Activated CD8-positive, alpha-beta memory T cell treated with anti-CD3 and anti-CD28 coated beads, Interleukin-2, amount 10 ng/mL, durations not matched to agents 7 days and 5 days (primary cell): ENCODE data around the gene YIPF6. TPM values are rescaled to one million over a fixed set of nuclear protein-coding genes. Genes with fewer than 3 reads are reported as not detected.
A peak's percentile ranks its signal among the peaks of the same experiment; 100 is the strongest.
"Not testable (repeated sequence)": the region's sequence is repeated elsewhere in the genome, so short reads cannot be mapped to it uniquely, and the experiment has no call there.

Experiments used
- ATAC-seq: fragments of 150-1000 bp; cut with Tn5 transposase; one replicate; pipeline ENCODE4 v1.10.0; 2021; ENCODE audit warnings: moderate library complexity
- CTCF ChIA-PET: fragments of 350-600 bp; sonication (Branson Sonifier 250); formaldehyde crosslinking; loops from one replicate; lab custom pipeline; 2021; ENCODE audit warnings: antibody characterized with exemption; lab: Charles Lee
- DNase-seq: peaks from one replicate; pipeline ENCODE4 v3.0.0-alpha.2; 2020
- H3K27ac Mint-ChIP-seq: one replicate; pipeline ENCODE4 v1.8.0; 2021; ENCODE audit warnings: mild to moderate bottlenecking, mixed read lengths
- H3K27me3 Mint-ChIP-seq: one replicate; pipeline ENCODE4 v1.8.0; 2021; ENCODE audit warnings: mixed read lengths
- H3K36me3 Mint-ChIP-seq: one replicate; pipeline ENCODE4 v1.8.0; 2021; ENCODE audit warnings: mild to moderate bottlenecking, mixed read lengths
- H3K4me1 Mint-ChIP-seq: one replicate; pipeline ENCODE4 v1.8.0; 2021; ENCODE audit warnings: mixed read lengths
- H3K4me3 Mint-ChIP-seq: one replicate; pipeline ENCODE4 v1.8.0; 2021; ENCODE audit warnings: mild to moderate bottlenecking, moderate library complexity, mixed read lengths
- H3K9me3 Mint-ChIP-seq: one replicate; pipeline ENCODE4 v1.8.0; 2022; ENCODE audit warnings: low read depth, mixed read lengths
- total RNA-seq, 2 experiments: library from RNA; stranded (reverse); gene quantifications; one replicate each; pipeline ENCODE4 v1.2.3, GENCODE V29; 2021

The YIPF6 gene
- total RNA-seq, 2 experiments from 2014 or later, result 16.6 to 20.8 TPM

- ATAC-seq, result no peak
- H3K27ac Mint-ChIP-seq, result no peak overlapping the region
- no peak for DNase-seq
- H3K9me3 Mint-ChIP-seq, result no peaks in the 10 kb centered on the region
- no peak overlapping the region for H3K4me3 Mint-ChIP-seq
- CTCF ChIA-PET, result no interaction called here
- H3K4me1 Mint-ChIP-seq, result peaks cover 2% of the 10 kb centered on the region
- peaks cover 2% of the 10 kb centered on the region for H3K27me3 Mint-ChIP-seq
- H3K36me3 Mint-ChIP-seq, result no peaks in the 10 kb centered on the region
Observed at GRCh38 chrX:68488657-68489056, 10.2 kb upstream of the YIPF6 start.

DNA sequence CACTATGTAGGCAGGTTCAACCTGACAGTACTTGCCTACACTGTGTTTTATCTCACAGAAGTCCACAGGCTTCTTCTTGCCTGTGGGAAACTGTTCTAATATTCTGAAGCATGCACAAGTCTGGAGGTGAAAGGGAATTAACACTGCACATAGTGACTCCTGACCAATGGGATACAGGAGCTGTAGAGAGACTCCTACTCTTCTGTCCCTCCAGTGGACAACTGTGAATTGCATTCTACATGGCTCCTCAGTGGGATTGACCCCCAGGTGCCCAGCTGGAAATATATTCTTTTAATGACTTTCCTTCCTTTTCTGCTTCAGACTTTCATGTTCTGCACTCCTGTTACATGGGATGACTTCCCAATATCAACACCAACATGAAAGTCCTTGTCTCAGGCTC, 8.2 kb upstream of the YIPF6 start:
- ATAC-seq (peak; percentile 47), DNase-seq (no peak)
- CTCF ChIA-PET, result no interaction called here
- H3K4me3 Mint-ChIP-seq, result no peak overlapping the region
- no peaks in the 10 kb centered on the region for H3K36me3 Mint-ChIP-seq
- no peaks in the 10 kb centered on the region for H3K9me3 Mint-ChIP-seq
- H3K4me1 Mint-ChIP-seq, result peaks cover 2% of the 10 kb centered on the region
- H3K27me3 Mint-ChIP-seq, result peaks cover 6% of the 10 kb centered on the region
- no peak overlapping the region for H3K27ac Mint-ChIP-seq

GRCh38 chrX:68492583-68492982, 6.3 kb upstream of the YIPF6 start:
- H3K27me3 Mint-ChIP-seq, result peaks cover 4% of the 10 kb centered on the region
- no peak overlapping the region for H3K4me3 Mint-ChIP-seq
- CTCF ChIA-PET, result no interaction called here
- DNase-seq (no peak), ATAC-seq (no peak)
- no peaks in the 10 kb centered on the region for H3K36me3 Mint-ChIP-seq
- peaks cover 4% of the 10 kb centered on the region for H3K4me1 Mint-ChIP-seq
- H3K27ac Mint-ChIP-seq, result no peak overlapping the region
- no peaks in the 10 kb centered on the region for H3K9me3 Mint-ChIP-seq

DNA sequence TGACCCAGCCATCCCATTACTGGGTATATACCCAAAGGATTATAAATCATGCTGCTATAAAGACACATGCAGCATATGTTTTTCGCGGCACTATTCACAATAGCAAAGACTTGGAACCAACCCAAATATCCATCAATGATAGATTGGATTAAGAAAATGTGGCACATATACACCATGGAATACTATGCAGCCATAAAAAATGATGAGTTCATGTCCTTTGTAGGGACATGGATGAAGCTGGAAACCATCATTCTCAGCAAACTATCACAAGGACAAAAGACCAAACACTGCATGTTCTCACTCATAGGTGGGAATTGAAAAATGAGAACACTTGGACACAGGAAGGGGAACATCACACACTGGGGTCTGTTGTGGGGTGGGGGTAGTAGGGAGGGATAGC, 5.1 kb upstream of the YIPF6 start:
- CTCF ChIA-PET, H3K27ac Mint-ChIP-seq, H3K4me3 Mint-ChIP-seq, H3K27me3 Mint-ChIP-seq, H3K4me1 Mint-ChIP-seq, H3K36me3 Mint-ChIP-seq, H3K9me3 Mint-ChIP-seq, ATAC-seq, DNase-seq: not testable (repeated sequence)

DNA sequence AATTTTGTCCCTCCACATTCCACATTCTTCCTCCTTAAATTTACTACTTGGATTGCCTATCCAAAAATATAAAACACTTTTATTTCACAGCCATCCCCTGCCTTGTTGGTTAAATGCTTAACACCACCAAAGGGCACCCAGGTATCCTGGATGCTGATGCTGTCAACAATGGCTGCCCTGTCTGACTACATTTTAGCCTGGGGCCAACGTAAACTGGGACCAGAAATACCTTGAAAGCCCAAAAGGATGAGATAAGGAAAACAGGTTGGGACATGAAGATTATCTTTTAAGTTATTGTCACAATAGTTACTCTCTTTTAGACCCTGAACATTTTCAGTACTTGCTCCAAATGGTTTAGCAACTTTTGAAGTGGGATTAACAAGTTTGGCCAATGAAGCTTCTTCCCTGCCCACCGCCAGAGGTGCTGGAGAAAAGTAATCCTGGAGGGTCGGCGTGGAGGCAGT, 775 bp upstream of the YIPF6 start:
- Mint-ChIP-seq H3K36me3 (peaks cover 6% of the 10 kb centered on the region), H3K4me1 (peaks cover 15% of the 10 kb centered on the region), H3K9me3 (no peaks in the 10 kb centered on the region), H3K27me3 (peaks cover 4% of the 10 kb centered on the region), H3K27ac (peak overlapping the region; percentile 96), H3K4me3 (peak overlapping the region; percentile 92)
- ATAC-seq, result no peak
- DNase-seq, result no peak
- CTCF ChIA-PET, result no interaction called here

DNA sequence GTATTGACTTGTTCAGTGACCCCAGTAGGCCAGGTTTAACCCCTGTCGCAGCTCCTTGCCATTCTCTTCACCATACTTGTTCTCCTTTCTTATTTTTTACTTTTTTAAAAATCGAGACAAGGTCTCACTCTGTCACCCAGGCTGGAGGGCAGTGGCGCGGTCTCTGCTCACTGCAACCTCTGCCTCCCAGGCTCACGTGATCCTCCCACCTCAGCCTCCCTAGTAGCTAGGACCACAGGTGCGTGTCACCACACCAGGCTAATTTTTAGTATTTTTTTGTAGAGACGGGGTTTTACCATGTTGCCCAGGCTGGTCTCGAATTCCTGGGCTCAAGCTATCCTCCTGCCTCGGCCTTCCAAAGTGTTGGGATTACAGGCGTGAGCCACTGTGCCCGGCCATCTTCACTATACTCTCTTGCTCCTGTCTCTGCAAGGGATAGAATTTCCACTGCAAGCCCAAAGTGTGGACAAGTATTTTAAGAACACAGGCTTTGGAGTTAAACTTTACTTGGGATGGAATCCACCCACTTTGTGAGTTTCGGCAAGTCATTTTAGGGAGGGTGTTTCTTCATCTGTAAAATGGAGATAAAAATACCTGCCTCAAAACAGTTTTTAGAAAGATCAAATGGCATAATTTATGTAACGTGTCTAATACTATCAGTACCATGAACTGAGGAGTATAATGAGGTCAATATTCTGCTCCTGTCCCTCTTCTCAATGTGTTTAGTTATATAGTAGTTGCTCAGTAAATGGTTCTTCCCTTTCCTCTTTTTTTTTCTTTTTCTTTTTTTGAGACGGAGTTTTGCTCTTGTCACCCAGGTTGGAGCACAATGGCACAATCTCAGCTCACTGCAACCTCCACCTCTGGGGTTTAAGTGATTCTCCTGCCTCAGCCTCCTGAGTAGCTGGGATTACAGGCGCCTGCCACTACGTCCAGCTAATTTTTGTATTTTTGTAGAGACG, 973 bp downstream of the YIPF6 start:
- peaks cover 30% of the 10 kb centered on the region for H3K4me1 Mint-ChIP-seq
- peaks cover 17% of the 10 kb centered on the region for H3K36me3 Mint-ChIP-seq
- H3K4me3 Mint-ChIP-seq, result peak overlapping the region; percentile 92
- H3K27me3 Mint-ChIP-seq, result peaks cover 1% of the 10 kb centered on the region
- CTCF ChIA-PET, result interaction anchor here (0.6 kb wide), 1 partner anchor 661 kb away, joined by 4 read pairs; no protein-coding TSS in a partner anchor
- peak overlapping the region; percentile 96 for H3K27ac Mint-ChIP-seq
- H3K9me3 Mint-ChIP-seq, result no peaks in the 10 kb centered on the region
- DNase-seq (no peak), ATAC-seq (no peak)

- peak; percentile 74 for DNase-seq
- peak overlapping the region; percentile 62 for H3K27ac Mint-ChIP-seq
- peaks cover 42% of the 10 kb centered on the region for H3K4me1 Mint-ChIP-seq
- ATAC-seq, result peak; percentile 86
- H3K36me3 Mint-ChIP-seq, result peaks cover 26% of the 10 kb centered on the region
- CTCF ChIA-PET, result no interaction called here
- no peaks in the 10 kb centered on the region for H3K9me3 Mint-ChIP-seq
- H3K27me3 Mint-ChIP-seq, result no peaks in the 10 kb centered on the region
- no peak overlapping the region for H3K4me3 Mint-ChIP-seq
Observed at GRCh38 chrX:68503836-68504636, 5.2 kb downstream of the YIPF6 start.

DNA sequence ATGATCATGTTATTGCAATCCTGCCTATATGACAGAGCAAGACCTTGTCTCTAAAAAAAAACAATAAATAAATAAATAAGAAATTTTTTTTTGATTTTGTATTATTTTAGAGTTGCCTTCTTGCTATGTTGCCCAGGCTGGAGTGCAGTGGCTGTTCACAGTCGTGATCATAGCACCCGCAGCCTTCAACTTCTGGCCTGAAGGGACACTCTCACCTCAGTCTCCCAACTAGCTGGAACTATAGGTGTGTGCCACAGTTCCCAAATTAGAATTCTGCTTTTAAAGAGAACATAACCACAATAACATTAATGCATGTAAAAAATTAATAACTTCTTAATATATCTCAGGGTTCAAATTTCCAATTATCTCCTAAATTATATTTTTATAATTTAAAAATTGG, 7.8 kb downstream of the YIPF6 start:
- CTCF ChIA-PET, result no interaction called here
- Mint-ChIP-seq H3K9me3 (no peaks in the 10 kb centered on the region), H3K4me1 (peaks cover 44% of the 10 kb centered on the region), H3K27me3 (no peaks in the 10 kb centered on the region), H3K4me3 (no peak overlapping the region), H3K36me3 (peaks cover 30% of the 10 kb centered on the region), H3K27ac (no peak overlapping the region)
- ATAC-seq (no peak), DNase-seq (no peak)

DNA sequence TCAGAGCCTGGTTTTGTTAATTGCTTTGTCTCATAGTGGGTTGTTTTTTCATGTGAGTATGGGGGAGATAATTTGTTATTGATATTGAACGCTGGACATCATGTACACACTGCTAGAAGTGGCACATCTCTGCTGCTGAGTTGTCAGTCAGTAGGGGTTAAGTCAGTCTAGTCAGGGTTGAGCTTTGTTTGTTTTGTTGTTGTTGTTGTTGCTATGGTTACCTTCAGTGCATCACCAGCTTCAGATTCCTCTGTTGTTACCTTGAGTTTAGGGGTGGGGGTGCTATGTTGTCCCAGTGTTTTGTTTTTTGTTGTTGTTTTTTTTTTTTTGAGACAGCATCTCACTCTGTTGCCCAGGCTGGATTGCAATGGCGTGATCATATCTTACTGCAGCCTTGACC, 9.9 kb downstream of the YIPF6 start:
- no peaks in the 10 kb centered on the region for H3K9me3 Mint-ChIP-seq
- CTCF ChIA-PET, result no interaction called here
- peaks cover 19% of the 10 kb centered on the region for H3K36me3 Mint-ChIP-seq
- H3K4me1 Mint-ChIP-seq, result peaks cover 31% of the 10 kb centered on the region
- no peak for DNase-seq
- no peak overlapping the region for H3K4me3 Mint-ChIP-seq
- no peaks in the 10 kb centered on the region for H3K27me3 Mint-ChIP-seq
- no peak overlapping the region for H3K27ac Mint-ChIP-seq
- peak; percentile 48 for ATAC-seq

- peak; percentile 39 for ATAC-seq
- DNase-seq, result no peak
- CTCF ChIA-PET, result interaction anchor here (1.0 to 1.5 kb wide), 2 partner anchors 17 to 259 kb away, joined by 4 read pairs; no protein-coding TSS in a partner anchor
- Mint-ChIP-seq H3K27ac (no peak overlapping the region), H3K36me3 (peaks cover 9% of the 10 kb centered on the region), H3K27me3 (no peaks in the 10 kb centered on the region), H3K9me3 (no peaks in the 10 kb centered on the region), H3K4me3 (no peak overlapping the region), H3K4me1 (peaks cover 16% of the 10 kb centered on the region)
Observed at GRCh38 chrX:68511255-68511654, 12.4 kb downstream of the YIPF6 start.

- H3K36me3 Mint-ChIP-seq, result peaks cover 55% of the 10 kb centered on the region
- H3K4me1 Mint-ChIP-seq, DNase-seq, ATAC-seq, H3K27me3 Mint-ChIP-seq, CTCF ChIA-PET, H3K27ac Mint-ChIP-seq, H3K4me3 Mint-ChIP-seq, H3K9me3 Mint-ChIP-seq: not testable (repeated sequence)
Observed at GRCh38 chrX:68524680-68525079, 25.8 kb downstream of the YIPF6 start.

GRCh38 chrX:68532831-68533533, 34.1 kb downstream of the YIPF6 start:
- Mint-ChIP-seq H3K4me3 (no peak overlapping the region), H3K27me3 (no peaks in the 10 kb centered on the region), H3K27ac (no peak overlapping the region), H3K36me3 (peaks cover 25% of the 10 kb centered on the region), H3K4me1 (no peaks in the 10 kb centered on the region), H3K9me3 (no peaks in the 10 kb centered on the region)
- DNase-seq (no peak), ATAC-seq (no peak)
- CTCF ChIA-PET, result no interaction called here

DNA sequence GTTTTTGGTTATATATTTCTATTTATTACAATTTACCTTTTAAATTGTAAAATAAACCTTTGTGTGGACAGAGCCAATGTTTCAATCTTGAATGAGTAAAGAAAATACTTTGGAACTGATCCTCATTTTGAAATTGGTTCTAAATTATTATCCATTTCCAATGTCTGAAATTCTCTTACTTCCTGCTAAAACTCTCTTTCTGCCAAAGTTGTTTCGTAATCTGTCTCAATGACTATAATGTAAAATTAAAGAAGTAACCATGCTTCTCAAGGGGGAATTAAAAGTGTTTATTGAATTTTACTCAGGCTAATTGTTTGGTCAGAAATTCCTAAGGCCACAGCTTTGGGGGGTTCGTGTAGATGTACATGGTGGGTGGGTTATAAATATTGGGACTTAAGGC, 34.8 kb downstream of the YIPF6 start:
- Mint-ChIP-seq H3K27ac (no peak overlapping the region), H3K9me3 (no peaks in the 10 kb centered on the region), H3K4me3 (no peak overlapping the region), H3K4me1 (no peaks in the 10 kb centered on the region), H3K27me3 (no peaks in the 10 kb centered on the region), H3K36me3 (peaks cover 21% of the 10 kb centered on the region)
- DNase-seq (no peak), ATAC-seq (no peak)
- CTCF ChIA-PET, result no interaction called here
